Stimulated activated CD8-positive, alpha-beta memory T cell treated with anti-CD3 and anti-CD28 coated beads, Interleukin-4, amount 100 ng/mL, for 24 hours (primary cell): ENCODE results near the gene PTEN.
"Not testable (repeated sequence)": the region's sequence is repeated elsewhere in the genome, so short reads cannot be mapped to it uniquely, and the experiment has no call there.

Source experiments
- DNase-seq: peaks from one replicate; pipeline ENCODE4 v3.0.0-alpha.2; 2020; ENCODE audit warnings: low read depth

The PTEN gene

GRCh38 chr10:87846023-87846422 is 17.4 kb upstream of the PTEN start:
- no peak for DNase-seq

- not testable (repeated sequence) for DNase-seq
These were observed 16.7 kb upstream of the PTEN start for GRCh38 chr10:87846711-87847110.

- no peak for DNase-seq
These were observed 15.9 kb upstream of the PTEN start for GRCh38 chr10:87847550-87847949.

- no peak for DNase-seq
These were observed 14.4 kb upstream of the PTEN start for GRCh38 chr10:87849001-87849400.

- DNase-seq: peak; percentile 19
These were observed 12.7 kb upstream of the PTEN start for GRCh38 chr10:87850742-87851205.

- DNase-seq: no peak
These were observed 11.3 kb upstream of the PTEN start for GRCh38 chr10:87852089-87852488.

- not testable (repeated sequence) for DNase-seq
These were observed 8.2 kb upstream of the PTEN start for GRCh38 chr10:87855247-87855646.

- not testable (repeated sequence) for DNase-seq
These were observed 7.8 kb upstream of the PTEN start for GRCh38 chr10:87855665-87856064.

- no peak for DNase-seq
These were observed 3.1 kb upstream of the PTEN start for GRCh38 chr10:87860156-87860795.

- no peak for DNase-seq
These were observed 2.5 kb upstream of the PTEN start for GRCh38 chr10:87860816-87861403.

GRCh38 chr10:87861566-87861952 is 1.9 kb upstream of the PTEN start:
- peak; percentile 16 for DNase-seq

GRCh38 chr10:87861953-87862678 is 1.3 kb upstream of the PTEN start:
- peak; percentile 88 for DNase-seq

GRCh38 chr10:87862679-87863052 is 759 bp upstream of the PTEN start:
- DNase-seq: no peak

GRCh38 chr10:87863951-87864495 is 598 bp downstream of the PTEN start:
- peak; percentile 4 for DNase-seq

- DNase-seq: no peak
These were observed 1.2 kb downstream of the PTEN start for GRCh38 chr10:87864496-87865059.

GRCh38 chr10:87865241-87865881 is 1.9 kb downstream of the PTEN start:
- no peak for DNase-seq

GRCh38 chr10:87866412-87866974 is 3.1 kb downstream of the PTEN start:
- no peak for DNase-seq

- no peak for DNase-seq
These were observed 4.0 kb downstream of the PTEN start for GRCh38 chr10:87867453-87867852.

GRCh38 chr10:87868277-87868676 is 4.9 kb downstream of the PTEN start:
- DNase-seq: no peak

- not testable (repeated sequence) for DNase-seq
These were observed 5.7 kb downstream of the PTEN start for GRCh38 chr10:87869139-87869538.

GRCh38 chr10:87869773-87870551 is 6.5 kb downstream of the PTEN start:
- no peak for DNase-seq
